Esophagus mucosa (tissue), 1 donor: ENCODE measurements around the gene BANF1. TPM values are rescaled to one million over a fixed set of nuclear protein-coding genes. Genes with fewer than 3 reads are reported as not detected.

Experiments used
- ATAC-seq: fragments of 200-7000 bp; cut with Tn5 transposase; one replicate; pipeline ENCODE4 v1.9.1; 2020
- total RNA-seq: library from RNA; stranded (reverse); gene quantifications from one replicate; pipeline ENCODE4 v1.2.4, GENCODE V29; 2023
- donor health status: DM: yes; HTN: yes; CAD: no.

BANF1 gene
- 145 TPM for total RNA-seq

GRCh38 chr11:66001942-66002647, at the start of gene BANF1, which contains the start of gene EIF1AD:
Gene BANF1 (plus strand): TSS chr11:66002503. CDS start chr11:66003251, 748 bp downstream.
Gene EIF1AD (minus strand): TSS chr11:66002157. CDS start chr11:66000389, 1,768 bp downstream.
- peak; percentile 92 for ATAC-seq

- no peak for ATAC-seq
Observed at GRCh38 chr11:65953471-65953870, 48.8 kb upstream of the BANF1 start.

- ATAC-seq: no peak
Observed at GRCh38 chr11:65954771-65955170, 47.5 kb upstream of the BANF1 start.

GRCh38 chr11:65958291-65958690, 44.0 kb upstream of the BANF1 start:
- no peak for ATAC-seq

GRCh38 chr11:65958774-65959420, 43.4 kb upstream of the BANF1 start:
- ATAC-seq: no peak

GRCh38 chr11:65960824-65961266, 41.5 kb upstream of the BANF1 start:
- no peak for ATAC-seq

GRCh38 chr11:65961267-65962140, 40.8 kb upstream of the BANF1 start, which contains the start of gene SART1:
Gene SART1 (plus strand): TSS chr11:65961734. CDS start chr11:65961781, 47 bp downstream.
- ATAC-seq: peak; percentile 91

- peak; percentile 15 for ATAC-seq
Observed at GRCh38 chr11:65962141-65962564, 40.1 kb upstream of the BANF1 start.

- no peak for ATAC-seq
Observed at GRCh38 chr11:65964906-65965305, 37.4 kb upstream of the BANF1 start.

- no peak for ATAC-seq
Observed at GRCh38 chr11:65965986-65966762, 36.1 kb upstream of the BANF1 start.

- ATAC-seq: no peak
Observed at GRCh38 chr11:65967329-65967934, 34.9 kb upstream of the BANF1 start.

GRCh38 chr11:65968600-65969482, 33.5 kb upstream of the BANF1 start:
- peak; percentile 44 for ATAC-seq

GRCh38 chr11:65972116-65972515, 30.2 kb upstream of the BANF1 start:
- ATAC-seq: no peak

- peak; percentile 89 for ATAC-seq
Observed at GRCh38 chr11:65973439-65974110, 28.7 kb upstream of the BANF1 start.

GRCh38 chr11:65975771-65976170, 26.5 kb upstream of the BANF1 start:
- no peak for ATAC-seq

GRCh38 chr11:65976216-65977176, 25.8 kb upstream of the BANF1 start:
- ATAC-seq: no peak

GRCh38 chr11:65977621-65978390, 24.5 kb upstream of the BANF1 start:
- ATAC-seq: no peak
